Inflammatory macrophage treated with lipopolysaccharide for 1 hour (primary cell): Measurements from ENCODE around the gene MAML3.

Experiments
- DNase-seq, 2 donors: peaks; one replicate each; pipeline ENCODE4 v3.0.0-alpha.2; 2020 to 2022

The MAML3 gene

DNA sequence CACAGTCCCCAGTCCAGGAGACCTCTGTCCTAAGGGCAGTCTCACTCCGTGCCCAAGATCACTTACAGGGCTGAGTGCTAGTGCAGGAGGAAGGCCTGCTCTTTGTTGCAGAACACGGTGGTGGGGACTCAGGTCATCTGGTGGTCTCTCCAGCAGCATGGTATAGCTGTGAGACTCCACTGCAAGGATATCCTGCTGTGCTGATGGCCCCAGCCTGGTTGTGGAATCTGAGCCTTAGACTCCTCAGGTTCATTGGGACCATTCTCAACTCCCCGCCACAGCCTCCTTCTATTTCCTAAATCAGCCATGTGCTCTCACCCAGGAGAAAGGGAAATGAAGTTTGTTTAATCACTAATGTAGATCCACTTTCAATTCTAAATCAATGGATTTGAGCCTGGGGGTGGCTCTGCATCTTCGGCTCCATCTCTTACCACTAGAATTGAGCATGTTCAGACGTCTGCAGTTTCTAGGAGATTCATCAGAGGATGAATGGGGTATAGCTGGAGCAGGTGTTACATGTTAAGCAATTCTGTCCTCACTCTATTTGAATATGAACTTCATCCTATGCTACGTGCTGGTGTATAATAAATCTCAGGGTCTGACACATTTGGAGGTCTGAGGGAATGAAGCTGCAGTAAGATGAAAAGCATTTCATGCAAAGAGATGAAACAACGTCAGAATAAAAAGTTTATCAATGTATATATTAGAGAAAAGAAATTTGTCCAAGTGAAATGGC, 299.1 kb downstream of the MAML3 start:
- no peak for DNase-seq

DNA sequence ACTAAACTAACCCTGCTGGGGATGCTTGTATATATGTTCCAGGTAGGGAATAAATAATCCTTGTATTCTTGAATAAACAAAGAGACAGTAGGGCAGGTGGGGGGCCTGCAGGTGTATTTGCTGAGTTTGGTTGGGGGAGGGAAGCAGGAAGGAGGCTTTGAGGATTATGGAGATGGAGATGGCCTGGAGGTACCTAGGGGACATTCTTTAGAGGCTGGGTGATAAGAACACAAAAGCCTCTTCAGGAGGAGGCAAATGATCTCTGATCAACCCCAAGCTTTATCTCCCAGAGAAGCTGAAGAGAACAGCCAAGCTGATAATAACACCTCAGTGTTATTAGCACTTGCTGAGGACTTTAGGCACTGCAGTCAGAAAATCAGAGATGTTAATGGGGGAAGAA, 300.7 kb downstream of the MAML3 start:
- no peak for DNase-seq

DNA sequence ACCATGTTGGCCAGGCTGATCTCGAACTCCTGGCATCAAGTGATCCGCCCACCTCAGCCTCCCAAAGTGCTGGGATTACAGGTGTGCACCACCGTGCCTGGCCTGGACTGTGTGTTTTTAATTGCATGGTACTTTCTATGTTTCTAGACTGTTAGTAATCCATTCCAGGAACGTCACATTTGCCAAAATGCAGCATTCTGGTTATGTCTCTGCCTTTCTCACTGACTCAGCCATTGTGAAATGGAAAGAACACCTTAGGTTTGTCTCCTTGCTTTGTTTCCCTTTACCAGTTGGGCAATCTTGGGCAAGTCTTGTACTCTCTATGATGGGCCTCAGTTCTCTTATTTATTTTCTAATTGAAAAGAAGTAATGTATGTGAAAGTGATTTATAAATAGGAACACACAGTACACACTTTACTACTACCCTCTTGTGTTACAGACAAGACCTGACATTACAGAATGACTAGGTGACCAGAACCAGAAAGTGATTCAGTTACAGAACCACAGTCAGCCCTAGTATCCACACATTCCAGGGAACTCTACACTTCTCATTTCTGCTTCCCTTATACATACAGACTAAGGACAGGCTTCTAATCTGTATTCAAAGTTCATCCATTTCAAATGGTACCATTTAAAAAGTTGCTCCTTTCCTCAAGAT, 301.2 kb downstream of the MAML3 start:
- no peak for DNase-seq

- DNase-seq = no peak
Observed at GRCh38 chr4:139851639-139852038, 302.3 kb downstream of the MAML3 start.

- DNase-seq = no peak
Observed at GRCh38 chr4:139851133-139851532, 302.9 kb downstream of the MAML3 start.

GRCh38 chr4:139849219-139849618, 304.8 kb downstream of the MAML3 start:
- no peak for DNase-seq

- DNase-seq = no peak
Observed at GRCh38 chr4:139848028-139848427, 306.0 kb downstream of the MAML3 start.

DNA sequence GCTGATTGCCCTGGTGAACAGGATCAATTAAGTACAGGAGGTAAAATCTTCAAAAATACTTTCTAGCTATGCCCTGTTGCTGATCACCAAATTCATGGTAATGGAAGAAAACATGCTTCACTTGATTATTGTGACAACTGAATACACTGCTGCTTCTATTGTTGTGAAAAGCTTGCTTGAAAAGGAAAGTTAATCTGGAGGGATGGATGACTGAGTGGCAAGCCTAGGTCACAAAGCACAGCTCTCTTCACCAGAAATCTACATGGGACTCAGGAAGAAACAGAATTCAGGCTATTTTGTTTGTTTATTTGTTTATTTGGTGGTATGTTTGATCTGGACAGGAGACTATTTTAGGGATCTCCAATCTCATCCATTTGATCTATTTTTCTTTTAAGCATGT, 306.4 kb downstream of the MAML3 start:
- DNase-seq = no peak

DNA sequence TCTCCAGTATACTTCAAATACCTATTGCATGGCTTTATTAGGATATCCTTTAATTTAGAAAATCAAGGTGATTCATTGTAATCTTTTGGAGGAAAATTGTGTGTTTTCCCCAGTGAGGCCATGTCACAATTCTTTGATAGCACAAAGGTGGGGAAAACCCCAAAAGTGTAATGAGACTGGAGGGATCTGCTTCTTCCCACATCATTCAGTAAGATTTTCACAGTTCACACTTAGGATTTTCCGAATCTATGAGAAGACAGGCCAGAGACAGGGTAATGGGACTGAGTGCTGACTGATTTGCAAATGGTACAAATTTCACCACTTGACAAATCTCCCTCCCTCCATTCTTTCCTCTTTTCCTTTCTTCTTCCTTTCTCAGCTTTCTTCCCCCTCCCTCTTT, 307.2 kb downstream of the MAML3 start:
- peak; percentile 59 to 88 for DNase-seq

- DNase-seq = peak; percentile 25 to 66
Observed at GRCh38 chr4:139845453-139846093, 308.4 kb downstream of the MAML3 start.

- DNase-seq = no peak
Observed at GRCh38 chr4:139844459-139845036, 309.4 kb downstream of the MAML3 start.

GRCh38 chr4:139844057-139844456, 309.9 kb downstream of the MAML3 start:
- peak; percentile 26 to 31 for DNase-seq

DNA sequence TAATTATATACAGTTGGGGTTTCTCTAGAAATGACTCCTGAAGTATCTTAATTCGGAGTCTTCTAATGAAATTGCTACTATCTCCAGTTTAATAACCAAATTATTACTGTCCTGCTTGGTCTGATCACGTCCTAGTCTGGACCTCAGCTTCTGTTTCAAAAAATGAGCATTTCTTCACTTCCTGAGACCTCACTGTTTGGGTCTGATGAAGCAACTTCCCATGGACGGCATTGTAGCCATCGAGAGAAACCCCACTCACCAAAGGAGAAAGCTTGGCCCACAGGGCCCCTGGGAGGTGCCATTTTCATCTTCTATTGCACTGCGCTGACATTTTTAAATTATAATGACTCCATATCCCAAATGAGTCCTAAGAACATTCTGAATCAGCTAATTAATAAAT, 310.3 kb downstream of the MAML3 start:
- DNase-seq = peak; percentile 51 to 61

DNA sequence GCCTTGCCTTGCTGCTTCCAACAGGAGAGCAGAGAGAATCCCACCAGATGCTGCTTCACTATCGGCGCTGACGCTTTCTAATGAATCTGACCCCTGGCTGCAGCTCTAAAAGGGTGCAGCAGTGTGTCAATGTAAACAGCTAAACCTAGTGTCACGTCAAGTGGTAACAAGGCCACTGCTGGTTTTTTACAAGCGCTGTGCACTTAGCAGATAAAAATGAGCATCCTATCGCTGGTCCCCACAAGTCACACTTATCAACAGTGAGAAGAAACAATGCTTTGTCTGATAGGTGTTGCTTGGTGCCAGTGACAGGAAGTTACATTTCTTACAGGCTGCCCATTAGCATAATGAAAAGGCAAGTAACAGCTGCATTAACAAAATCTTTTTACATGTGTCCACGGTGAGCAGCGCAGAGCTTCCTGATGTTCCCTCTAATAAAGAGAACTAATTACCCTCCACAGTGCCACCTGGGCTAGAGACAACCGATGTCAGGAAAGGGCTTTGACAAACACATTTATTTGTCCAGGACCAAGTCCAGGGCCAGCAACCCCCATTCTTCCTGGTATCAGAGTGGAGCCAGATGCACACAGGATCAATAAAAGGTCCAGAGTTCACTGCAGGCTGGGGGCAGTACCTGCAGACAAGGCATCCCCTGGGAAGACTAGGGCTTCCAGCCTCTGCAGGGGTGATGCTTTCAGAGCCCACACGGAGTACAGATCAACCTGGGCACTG, 312.4 kb downstream of the MAML3 start:
- DNase-seq = no peak

DNA sequence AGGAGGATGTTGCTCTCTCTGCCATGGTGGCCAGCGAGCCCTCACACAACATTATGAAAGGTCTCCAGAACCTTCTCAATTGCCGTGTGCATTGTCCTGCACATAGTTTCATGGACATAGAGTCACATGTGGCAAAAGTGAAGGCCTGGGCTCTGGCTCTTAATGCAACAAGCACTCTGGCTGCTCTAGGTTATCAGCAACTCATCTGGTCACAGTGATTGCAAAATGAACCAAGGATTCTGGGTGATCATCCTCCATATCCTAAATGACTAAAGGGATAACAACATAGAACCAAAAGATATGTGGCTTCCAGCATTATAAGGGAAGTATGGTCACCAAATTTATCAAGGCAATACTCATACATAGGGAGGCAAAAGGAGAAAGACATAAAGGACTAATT, 313.2 kb downstream of the MAML3 start:
- DNase-seq = no peak

GRCh38 chr4:139839403-139840031, 314.5 kb downstream of the MAML3 start:
- DNase-seq = no peak

DNA sequence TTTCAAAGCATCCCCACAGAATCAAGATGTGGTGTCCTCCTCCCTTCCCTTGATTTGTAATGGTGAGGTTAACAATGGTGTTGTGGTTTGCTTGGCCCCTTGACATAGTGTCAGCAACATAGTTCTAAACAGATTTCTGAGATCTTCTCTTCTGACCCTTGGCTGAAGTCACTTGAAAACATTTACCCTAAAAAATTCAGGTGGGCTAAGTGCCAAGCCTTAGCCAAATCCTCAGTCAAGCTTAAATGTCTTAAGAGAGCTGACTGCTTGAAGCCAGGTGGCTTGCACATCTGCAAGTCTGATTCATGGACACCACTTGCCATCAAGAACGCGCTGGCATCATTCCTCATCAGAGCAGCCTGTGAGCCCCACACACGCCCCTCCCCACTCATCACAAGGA, 315.2 kb downstream of the MAML3 start:
- DNase-seq = no peak

GRCh38 chr4:139834981-139835391, 319.0 kb downstream of the MAML3 start:
- no peak for DNase-seq

- no peak for DNase-seq
Observed at GRCh38 chr4:139834226-139834662, 319.7 kb downstream of the MAML3 start.

GRCh38 chr4:139833151-139833910, 320.7 kb downstream of the MAML3 start:
- DNase-seq = no peak

DNA sequence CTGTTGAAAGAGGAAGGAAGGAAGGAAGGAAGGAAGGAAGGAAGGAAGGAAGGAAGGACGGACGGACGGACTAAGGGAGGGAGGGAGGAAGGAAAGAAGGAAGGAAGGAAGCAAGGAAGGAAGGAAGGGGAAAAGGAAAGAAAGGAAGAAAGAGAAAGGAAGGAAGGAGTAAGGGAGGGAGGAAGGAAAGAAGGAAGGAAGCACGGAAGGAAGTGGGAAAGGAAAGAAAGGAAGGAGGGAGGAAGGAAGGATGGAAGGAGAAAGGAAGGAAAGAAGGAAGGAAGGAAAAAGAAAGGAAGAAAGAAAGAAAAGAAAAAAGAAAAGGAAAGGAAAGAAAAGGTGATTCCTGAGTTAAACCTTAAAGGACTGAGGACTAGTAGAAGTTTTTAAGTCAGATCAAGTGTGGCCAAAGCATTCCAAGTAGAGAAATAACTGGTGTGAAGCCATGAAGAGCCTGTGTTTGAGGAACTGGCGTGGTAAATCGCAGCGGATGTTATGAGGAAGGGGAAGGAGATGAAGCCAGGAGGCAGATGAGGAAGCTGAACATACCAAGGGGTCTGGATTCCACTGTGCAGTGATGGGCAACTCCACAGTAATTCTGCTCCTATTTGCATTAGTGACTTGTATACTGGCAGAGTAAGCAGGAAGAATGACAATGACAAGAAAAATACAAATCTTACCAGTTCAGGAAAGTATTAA, 324.9 kb downstream of the MAML3 start:
- DNase-seq = peak; percentile 41 to 60
